T-helper 9 cell (primary cell): ENCODE measurements around the gene SYN1.

Experiments
- DNase-seq: peaks from one replicate; pipeline ENCODE4 v3.0.0-alpha.2; 2020

The SYN1 gene

GRCh38 chrX:47593522-47593921 is 26.1 kb downstream of the SYN1 start:
- DNase-seq, result no peak

- DNase-seq, result no peak
Observed at GRCh38 chrX:47590984-47591383, 28.7 kb downstream of the SYN1 start.

- DNase-seq, result no peak
Observed at GRCh38 chrX:47587906-47588735, 31.5 kb downstream of the SYN1 start.

GRCh38 chrX:47587091-47587891 is 32.4 kb downstream of the SYN1 start:
- no peak for DNase-seq

- DNase-seq, result no peak
Observed at GRCh38 chrX:47586043-47586787, 33.4 kb downstream of the SYN1 start.

- DNase-seq, result no peak
Observed at GRCh38 chrX:47585273-47585672, 34.4 kb downstream of the SYN1 start.

GRCh38 chrX:47584714-47585113 is 34.9 kb downstream of the SYN1 start:
- DNase-seq, result no peak

- no peak for DNase-seq
Observed at GRCh38 chrX:47583240-47583861, 36.3 kb downstream of the SYN1 start.

- DNase-seq, result peak; percentile 67
Observed at GRCh38 chrX:47581731-47582647, 37.7 kb downstream of the SYN1 start, which contains the start of gene TIMP1. TIMP1 (plus strand) TSS chrX:47582436; CDS start chrX:47583416, 980 bp downstream.

GRCh38 chrX:47579537-47579936 is 40.1 kb downstream of the SYN1 start:
- DNase-seq, result no peak

GRCh38 chrX:47578692-47579091 is 41.0 kb downstream of the SYN1 start:
- no peak for DNase-seq

- DNase-seq, result no peak
Observed at GRCh38 chrX:47577901-47578300, 41.8 kb downstream of the SYN1 start.

- DNase-seq, result no peak
Observed at GRCh38 chrX:47577424-47577823, 42.2 kb downstream of the SYN1 start.

- DNase-seq, result no peak
Observed at GRCh38 chrX:47576021-47576898, 43.4 kb downstream of the SYN1 start.

GRCh38 chrX:47574547-47575301 is 44.9 kb downstream of the SYN1 start:
- DNase-seq, result no peak

- DNase-seq, result no peak
Observed at GRCh38 chrX:47574076-47574546, 45.5 kb downstream of the SYN1 start.

- DNase-seq, result no peak
Observed at GRCh38 chrX:47573341-47574075, 46.1 kb downstream of the SYN1 start.

- DNase-seq, result no peak
Observed at GRCh38 chrX:47572773-47573340, 46.8 kb downstream of the SYN1 start.
